Hematopoietic multipotent progenitor cell treated with erythropoietin and hydrocortisone succinate and interleukin-3 and kit ligand, for 15 days (in vitro differentiated cells): Measurements from ENCODE around the gene GPR152.
"Not testable (repeated sequence)": the region's sequence is repeated elsewhere in the genome, so short reads cannot be mapped to it uniquely, and the experiment has no call there.

Experiments
- DNase-seq: peaks from one replicate; pipeline ENCODE4 v3.0.0-alpha.2; 2015; ENCODE audit warnings: low spot score

GPR152 gene

DNA sequence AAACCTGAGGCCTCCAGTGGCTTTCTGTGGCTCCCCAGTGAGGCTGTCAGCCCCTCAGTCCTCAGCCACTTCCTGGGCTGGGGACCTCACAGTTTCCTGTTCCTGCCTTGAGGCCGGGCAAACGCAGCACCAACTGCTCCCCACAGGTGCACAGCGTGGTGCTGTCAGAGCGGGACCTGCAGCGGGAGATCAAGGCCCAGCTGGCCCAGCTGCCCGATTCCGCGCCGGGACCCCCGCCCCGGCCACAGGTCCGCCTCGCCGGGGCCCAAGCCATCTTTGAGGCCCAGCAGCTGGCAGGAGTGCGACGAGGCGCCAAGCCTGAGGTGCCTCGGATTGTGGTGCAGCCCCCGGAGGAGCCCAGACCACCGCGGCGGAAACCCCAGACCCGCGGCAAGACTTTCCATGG is 43.3 kb downstream of the GPR152 start:
- no peak for DNase-seq

DNA sequence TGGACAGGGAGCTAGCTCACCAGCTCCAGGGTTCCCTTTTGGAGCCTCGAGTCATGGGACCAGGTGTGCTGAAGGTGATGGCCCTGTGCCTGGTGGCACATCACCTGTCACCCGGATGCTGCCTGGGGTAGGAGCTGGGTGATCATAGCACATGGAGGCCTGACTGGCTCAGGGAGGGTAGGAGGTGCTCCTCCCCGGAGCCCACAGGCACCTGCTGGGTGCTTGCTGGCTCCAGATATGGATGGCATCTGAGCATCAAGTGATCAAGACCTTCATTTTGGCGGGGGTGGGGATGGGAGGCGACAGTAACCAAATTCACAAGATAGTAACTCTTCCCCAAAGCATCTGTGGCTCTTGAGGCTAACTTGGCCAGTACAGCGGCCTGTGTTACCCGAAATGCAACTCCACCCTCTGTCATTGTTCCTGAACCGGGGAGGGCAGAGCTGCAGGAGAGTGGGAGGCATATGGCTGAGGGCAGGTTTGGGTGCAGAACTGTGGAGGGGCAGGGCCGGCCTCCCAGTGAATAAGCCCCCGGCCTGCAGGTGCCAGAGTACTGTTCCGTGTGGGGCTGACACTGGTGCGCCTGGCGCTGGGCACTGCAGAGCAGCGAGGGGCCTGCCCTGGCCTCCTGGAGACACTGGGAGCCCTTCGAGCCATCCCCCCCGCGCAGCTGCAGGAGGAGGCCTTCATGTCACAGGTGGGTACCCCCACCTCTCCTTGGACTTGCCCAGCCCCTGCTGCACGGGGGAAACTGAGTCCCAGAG is 43.9 kb downstream of the GPR152 start:
- peak; percentile 27 for DNase-seq

DNA sequence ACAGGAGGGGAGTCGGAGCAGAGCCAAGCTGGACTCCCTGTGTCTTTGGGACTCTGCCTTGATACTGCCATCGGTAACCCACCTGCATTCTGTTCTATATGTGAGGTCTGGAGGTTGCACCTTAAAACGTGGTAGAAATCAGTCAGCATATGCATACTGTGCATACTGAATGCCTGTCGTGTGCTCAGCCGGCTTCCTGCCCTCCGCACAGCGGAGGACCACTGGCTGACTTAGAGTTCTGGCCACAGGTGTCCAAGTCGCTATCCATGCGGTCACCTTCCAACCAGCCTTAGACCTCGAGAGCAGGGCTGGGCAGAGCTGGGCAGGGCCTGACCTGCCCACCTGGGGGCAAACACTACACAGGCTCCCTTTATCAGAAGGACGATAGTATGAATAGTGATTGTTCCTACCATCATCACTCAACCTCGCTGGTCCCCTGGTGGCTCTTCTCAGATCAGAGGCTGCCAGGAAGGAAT is 44.8 kb downstream of the GPR152 start:
- no peak for DNase-seq

DNA sequence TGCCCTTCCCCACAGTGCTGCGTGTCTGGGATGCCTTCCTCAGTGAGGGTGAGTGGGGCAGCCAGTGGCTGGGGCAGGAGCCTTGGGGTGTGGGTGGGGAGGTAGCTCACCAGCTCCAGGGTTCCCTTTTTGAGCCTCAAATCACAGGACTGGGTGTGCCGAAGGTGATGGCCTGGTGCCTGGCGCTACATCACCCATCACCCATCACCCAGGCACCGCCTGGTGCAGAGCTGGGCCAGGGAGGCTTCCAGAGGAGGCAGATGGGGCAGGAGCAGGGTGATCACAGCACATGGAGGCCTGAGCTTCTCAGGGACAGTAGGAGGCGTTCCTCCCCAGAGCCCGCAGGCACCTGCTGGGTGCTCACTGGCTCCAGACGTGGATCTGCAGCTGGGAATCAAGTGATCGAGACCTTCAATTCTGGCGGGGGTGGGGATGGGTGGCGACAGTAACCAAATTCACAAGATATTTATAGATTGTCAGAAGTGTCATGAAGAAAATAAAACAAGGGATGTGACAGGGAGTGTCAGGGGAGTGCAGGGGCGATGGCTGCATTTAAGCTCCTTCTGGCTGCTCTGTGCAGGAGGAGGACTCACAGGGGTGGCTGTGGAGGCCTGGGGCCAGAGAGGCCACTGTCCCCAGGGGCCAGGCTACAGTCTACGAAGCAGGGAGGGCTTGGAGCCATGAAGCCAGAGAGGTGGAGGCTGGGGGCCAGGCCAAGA is 45.4 kb downstream of the GPR152 start:
- no peak for DNase-seq

DNA sequence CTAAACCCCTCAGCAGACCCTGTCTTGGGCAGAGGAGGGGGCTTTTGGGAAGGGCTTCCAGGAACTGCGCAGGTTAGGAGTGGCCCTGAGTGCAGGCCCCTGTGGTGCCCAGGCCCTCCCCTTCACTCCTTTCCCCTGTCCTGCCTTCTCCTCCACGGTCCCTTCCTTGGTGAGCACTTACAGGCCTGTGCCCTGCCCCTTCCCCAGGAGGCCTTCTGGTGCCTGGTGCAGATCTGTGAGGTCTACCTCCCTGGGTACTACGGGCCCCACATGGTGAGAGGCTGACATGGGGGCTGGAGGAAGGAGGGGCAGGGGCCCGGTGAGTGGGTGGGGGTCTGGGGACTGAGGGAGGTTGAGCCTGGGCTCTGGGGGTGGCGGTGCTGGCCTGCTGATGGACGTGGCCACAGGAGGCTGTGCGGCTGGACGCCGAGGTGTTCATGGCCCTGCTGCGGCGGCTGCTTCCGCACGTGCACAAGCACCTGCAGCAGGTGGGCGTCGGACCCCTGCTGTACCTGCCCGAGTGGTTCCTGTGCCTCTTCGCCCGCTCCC is 46.0 kb downstream of the GPR152 start:
- DNase-seq = no peak

DNA sequence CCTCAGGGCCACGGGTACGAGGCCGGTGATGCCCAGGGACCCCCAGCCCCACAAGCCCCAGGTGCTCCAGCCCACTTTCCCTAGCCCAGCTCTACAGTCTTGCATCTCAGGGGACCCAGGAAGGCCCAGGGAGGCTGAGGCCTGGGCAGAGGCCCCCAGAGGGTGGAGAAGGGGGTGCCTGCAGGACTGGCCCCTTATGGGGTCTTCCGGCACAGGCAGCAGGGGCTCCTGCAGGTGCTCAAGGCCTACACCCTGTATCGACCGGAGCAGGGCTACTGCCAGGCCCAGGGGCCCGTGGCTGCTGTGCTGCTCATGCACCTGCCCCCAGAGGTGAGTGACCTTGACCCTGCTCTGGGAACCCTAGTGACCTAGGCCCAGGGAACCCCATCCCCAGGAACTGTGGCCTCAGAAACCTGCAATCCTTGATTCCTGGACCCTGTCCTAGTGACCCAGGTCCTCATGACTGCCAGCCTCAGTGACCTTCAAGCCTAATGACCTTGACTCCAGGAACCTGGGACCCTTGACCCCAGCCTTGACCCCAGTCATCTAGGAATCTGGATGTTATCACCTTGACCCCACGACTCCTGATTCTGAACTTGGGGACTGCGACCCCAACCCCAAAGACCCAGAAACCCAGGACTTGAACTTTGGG is 46.7 kb downstream of the GPR152 start:
- DNase-seq = no peak

DNA sequence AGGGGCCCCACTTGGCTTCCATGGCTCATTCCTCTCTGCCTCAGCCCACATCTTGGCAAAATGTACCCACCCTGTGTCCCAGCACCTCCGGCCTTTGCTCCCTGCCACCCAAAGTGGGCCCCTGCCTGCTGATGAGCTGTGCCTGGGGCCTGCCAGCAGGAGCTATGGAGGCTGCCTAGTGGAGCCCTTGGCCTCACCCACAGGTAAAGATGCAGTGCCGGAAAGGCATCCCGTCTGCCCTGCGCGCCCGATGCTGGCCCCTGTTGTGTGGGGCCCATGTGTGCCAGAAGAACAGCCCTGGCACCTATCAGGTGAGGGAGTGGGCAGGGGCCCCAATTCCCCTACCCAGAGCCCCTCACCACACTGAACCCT is 47.3 kb downstream of the GPR152 start:
- DNase-seq = no peak

DNA sequence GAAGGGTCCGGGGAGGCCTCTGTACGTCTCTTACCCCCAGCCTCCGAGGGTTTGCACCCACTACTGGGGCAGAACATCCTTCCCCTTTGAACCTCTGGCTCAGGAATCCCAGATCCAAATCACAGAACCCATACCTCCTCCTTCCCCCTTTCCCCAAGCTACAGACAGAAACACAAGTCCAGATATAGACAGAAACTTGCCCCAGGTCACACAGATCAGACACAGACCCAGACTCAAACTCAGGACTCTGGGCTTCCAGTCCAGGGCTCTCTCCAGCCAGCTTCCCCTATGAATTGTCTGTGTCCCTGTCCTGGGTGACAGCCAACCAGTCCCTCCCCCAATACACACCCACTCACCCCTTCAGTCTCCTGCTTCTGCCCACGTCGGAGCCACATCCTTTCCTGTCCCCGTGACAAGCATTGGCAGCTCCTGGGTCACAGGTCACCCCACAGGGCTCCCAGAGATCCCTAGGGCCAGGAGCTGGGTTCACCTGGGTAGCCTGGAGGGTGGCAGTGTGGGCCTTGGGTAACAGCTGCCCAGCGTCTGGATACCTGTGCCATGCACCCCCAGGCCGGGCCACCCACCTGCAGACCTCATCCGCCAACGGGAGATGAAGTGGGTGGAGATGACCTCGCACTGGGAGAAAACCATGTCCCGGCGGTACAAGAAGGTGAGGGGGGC is 47.9 kb downstream of the GPR152 start:
- no peak for DNase-seq

DNA sequence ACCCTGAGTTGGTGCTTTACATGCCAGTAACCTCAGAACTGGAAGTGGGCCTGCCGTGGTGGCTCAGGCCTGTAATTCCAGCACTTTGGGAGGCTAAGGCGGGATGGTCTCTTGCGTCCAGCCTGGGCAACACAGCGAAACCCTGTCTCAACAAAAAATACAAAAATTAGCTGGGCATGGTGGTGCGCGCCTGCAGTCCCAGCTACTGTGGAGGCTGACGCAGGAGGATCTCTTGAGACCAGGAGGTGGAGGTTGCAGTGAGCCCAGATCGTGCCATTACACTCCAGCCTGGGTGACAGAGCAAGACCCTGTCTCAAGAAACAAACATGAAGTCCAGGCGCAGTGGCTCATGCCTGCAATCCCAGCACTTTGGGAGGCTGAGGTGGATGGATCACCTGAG is 49.4 kb downstream of the GPR152 start:
- not testable (repeated sequence) for DNase-seq

DNA sequence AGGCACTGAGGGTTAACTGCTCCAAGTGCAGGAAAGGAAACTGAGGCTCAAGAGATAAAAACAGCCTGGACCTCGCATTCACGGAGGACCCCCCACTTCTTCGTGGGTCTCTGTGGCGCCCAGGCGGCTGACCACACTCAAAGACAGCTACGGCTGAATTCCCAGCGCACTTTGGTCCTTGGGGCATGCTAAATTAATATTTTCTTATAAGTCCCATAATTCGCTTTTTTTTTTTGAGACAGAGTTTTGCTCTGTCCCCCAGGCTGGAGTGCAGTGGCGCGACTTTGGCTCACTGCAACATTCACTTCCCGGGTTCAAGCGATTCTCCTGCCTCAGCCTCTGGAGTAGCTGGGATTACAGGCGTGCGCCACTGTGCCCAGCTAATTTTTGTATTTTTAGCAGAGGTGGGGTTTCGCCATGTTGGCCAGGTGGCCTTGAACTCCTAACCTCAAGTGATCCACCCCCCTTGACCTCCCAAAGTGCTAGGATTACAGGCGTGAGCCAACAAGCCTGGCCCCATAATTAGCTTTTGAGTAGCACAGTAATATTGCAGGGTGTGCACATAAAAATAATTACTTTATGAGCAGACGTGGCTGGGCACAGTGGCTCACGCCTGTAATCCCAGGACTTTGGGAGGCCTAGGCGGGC is 50.2 kb downstream of the GPR152 start:
- DNase-seq = not testable (repeated sequence)

DNA sequence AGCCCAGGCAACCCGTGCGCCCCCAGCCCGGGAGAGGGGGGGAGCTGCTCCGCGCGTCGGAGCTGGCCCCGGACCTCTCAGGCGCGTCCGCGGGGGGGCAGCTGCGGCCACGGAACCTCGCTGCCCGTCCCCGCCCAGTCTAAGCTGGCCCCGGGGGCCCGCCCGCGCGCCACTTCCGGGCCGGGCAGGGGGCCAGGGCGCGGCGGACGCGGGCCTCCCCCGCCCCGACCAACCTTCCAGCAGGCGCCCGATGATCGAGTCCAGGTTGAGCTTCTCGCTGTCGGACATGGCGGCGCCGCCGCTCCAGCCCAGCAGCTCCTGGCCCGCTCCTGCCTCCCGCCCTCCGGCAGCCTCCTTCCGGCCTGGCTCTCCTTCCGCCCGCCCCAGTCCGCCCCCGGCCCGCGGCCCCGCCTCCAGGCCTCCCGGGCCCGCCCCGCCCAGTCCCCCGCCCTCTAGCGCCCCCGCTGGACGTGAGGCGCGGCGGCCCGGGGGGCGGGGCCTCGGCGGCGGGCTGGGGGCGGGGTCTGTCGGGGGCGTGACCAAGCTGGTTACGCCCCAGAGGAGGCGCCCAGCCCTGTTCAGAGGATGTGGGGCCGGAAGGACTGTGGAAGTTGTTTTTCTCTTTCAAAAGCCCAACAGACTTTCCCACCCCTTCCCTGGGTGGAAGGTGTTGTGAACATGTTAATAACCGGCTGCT is 50.9 kb downstream of the GPR152 start, which contains the start of gene PPP1CA:
TSS of gene PPP1CA (minus strand) at position 364 of the 697 bp plus-strand sequence. CDS start at position 288, 76 bp downstream.
- peak; percentile 92 for DNase-seq
